Erythroblast (primary cell): ENCODE measurements around the gene BACE2.

ENCODE experiments used
- DNase-seq, 2 experiments: peaks; one replicate each; lab custom pipeline; 2025; lab: John Stamatoyannopoulos, UW
- GATA1 ChIP-seq: IDR thresholded peaks from 2 replicates; pipeline ENCODE4 v1.6.1; 2011; ENCODE audit warnings: low read depth, mild to moderate bottlenecking, control low read depth, low read length, moderate library complexity
- POLR2A ChIP-seq: IDR thresholded peaks from 2 replicates; pipeline ENCODE4 v1.6.1; 2011; ENCODE audit warnings: mild to moderate bottlenecking, low read length

The BACE2 gene

GRCh38 chr21:41317458-41317857 is 149.5 kb downstream of the BACE2 start:
- DNase-seq, result no peak
- TF ChIP-seq POLR2A (no peak), GATA1 (no peak)

GRCh38 chr21:41318218-41318617 is 150.3 kb downstream of the BACE2 start:
- no peak for DNase-seq
- TF ChIP-seq GATA1, result no peak
- TF ChIP-seq POLR2A, result no peak

DNA sequence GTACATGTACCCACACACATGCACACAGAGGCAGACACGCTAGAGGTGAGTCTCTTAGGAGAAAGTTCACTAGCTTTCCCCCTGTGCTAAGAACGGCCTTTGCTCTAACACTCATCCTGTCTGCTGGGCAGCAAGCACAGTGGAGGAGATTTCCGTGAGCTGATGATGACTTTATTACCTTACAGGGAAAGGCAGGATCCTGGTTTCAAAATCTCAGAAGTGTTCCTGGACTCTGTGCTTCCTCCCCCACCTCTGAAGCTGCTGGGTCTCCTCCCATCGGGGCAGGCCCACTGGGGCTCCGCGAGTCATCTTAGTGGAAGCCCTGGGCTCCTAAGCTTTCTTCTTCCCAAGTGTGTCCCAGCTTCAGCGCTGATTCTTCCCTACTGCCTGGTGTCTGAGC is 151.3 kb downstream of the BACE2 start:
- DNase-seq, result no peak
- TF ChIP-seq POLR2A (no peak), GATA1 (no peak)

DNA sequence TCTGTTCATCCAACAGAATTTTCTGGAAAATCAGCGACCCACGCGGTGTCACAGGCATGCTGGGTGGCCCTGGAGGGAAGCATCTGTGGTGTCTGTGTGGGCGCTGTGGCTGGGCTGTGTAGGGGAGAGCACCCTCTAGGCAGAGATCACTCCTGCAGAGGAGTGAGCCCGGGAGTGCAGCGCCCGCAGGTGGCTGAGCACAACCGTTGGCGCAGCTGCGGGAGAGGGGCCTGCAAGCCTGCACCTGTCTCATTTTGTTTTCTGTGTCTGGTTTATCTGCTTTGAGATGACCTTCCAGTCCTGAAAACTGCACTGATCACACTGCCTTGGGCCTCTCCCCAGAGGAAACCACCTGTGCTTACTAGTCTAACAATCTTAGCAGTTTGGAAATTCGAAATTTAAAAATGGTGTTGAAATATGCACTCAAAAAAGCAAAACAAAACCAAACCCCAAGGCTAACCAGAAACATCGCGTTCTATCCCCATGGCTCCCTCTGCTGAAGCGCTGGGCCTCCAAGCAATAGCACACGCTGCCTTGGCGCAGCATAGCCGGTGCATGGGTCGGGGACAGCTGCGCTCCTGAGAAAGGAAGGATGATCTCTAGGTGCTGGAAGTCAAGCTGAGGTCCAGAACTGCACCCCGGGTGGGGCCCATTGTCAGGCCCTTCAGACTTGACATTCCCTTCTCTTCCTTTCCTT is 153.4 kb downstream of the BACE2 start:
- no peak for DNase-seq

GRCh38 chr21:41321908-41322495 is 154.0 kb downstream of the BACE2 start:
- no peak for DNase-seq
- TF ChIP-seq POLR2A (no peak), GATA1 (no peak)

More for the DNA sequence above, 153.4 kb downstream of the BACE2 start:
- TF ChIP-seq GATA1 (no peak), POLR2A (no peak)

DNA sequence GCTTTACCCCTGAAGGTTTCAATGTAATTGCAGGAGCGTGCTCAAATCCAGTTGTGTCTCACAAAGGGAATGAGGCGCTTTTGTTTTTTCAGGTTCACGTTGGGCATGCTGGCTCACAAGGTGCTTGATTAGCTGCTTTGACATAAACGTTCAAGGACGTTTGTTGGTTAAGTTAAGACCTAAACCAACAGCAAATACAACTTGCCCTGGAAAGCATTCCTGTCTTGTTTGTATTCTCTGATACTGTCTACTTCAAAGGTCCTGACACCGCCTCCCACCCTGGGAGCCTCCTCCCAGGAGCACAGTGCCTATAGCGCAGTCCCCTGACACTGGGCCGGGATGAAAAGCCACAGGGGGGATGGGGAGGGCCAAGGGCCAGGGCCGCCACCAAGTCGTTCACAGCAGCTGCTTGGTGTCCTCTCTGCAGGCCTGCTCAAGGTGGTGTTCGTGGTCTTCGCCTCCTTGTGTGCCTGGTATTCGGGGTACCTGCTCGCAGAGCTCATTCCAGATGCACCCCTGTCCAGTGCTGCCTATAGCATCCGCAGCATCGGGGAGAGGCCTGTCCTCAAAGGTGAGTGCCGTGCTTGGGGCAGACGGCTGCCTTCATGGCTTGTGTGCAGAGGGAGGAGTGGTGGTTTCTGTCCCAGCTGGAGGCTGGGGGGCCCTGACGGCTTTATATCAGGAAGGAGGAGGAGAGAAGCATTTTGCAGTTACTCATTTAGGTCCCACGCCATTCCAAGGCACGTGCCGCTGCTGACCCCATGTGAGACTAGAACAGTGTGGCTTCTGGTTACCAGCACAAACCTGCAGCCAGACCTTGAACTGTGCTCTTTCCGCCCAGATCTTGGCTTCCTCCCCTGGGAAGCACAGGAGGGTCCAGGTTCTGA is 154.8 kb downstream of the BACE2 start:
- TF ChIP-seq POLR2A (no peak), GATA1 (no peak)
- no peak for DNase-seq

DNA sequence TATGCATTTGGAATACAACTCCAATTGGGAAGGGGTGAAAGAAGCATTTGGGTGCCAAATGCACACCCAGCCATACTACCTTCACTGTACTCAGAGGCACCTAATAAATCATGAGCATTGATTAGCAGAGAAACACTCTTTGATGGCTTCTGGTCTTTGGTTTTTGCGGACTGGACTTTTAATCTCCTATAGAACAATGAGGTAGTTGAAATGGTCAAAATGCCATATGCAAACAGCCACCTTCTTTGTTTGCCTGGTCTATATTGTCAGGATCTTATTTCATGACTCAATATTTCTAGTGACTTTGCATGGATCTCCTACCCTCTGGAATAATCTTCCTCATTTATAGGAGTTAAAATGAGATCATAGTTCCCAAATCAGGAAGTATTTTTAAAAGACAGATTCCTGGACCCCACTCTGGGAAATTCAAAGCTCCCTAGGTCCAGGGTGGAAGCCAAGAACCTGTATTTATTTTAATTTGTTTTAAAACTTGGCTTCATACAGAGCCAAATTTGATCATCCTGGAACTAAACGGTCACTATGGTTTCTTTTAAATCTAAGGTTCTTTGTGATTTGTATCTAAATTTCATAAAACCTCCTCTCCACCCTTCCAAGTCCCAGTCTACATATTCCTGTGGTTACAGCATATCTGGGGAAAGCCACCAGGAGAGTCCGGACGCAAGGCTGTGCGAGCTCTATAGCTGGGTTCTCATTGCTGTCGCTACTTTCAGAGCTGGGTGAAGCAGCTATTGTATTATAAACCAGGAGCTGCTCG is 157.4 kb downstream of the BACE2 start:
- TF ChIP-seq POLR2A (no peak), GATA1 (no peak)
- DNase-seq, result no peak

DNA sequence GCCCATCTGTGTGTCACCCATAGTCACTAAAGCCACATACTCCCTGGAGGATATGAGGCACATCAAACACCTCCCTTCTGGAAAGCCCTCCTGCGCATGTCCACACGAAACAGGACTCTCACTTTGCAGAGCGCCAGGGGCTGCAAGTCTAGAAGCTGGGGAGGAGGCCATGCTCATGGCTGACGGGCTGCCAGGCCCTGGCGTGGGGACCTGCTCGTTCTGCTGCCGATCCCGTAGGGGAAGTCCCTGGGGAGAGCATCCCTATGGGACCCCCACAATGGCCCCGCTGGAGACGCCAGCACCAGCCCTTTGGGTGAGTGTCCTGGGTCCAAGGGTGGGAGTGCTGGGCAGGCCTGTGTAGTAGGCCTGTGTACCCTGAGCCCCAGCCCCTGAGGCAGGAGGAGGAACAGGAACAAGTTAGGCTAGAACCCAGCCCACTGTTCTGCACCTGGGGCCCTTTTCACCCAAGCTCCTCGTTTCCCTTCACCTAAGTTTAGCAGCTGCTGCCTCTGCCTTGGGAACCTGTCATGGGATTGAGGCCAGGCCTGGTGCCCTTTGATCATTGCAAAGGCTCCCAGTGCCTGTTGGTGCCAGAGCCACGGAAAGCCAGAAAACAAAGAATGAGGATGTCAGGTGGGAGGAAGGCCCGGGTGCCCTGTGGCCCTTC is 158.6 kb downstream of the BACE2 start:
- no peak for DNase-seq
- no peak for TF ChIP-seq GATA1

GRCh38 chr21:41327753-41328152 is 159.8 kb downstream of the BACE2 start:
- TF ChIP-seq GATA1, result no peak
- TF ChIP-seq POLR2A, result no peak
- DNase-seq, result no peak

DNA sequence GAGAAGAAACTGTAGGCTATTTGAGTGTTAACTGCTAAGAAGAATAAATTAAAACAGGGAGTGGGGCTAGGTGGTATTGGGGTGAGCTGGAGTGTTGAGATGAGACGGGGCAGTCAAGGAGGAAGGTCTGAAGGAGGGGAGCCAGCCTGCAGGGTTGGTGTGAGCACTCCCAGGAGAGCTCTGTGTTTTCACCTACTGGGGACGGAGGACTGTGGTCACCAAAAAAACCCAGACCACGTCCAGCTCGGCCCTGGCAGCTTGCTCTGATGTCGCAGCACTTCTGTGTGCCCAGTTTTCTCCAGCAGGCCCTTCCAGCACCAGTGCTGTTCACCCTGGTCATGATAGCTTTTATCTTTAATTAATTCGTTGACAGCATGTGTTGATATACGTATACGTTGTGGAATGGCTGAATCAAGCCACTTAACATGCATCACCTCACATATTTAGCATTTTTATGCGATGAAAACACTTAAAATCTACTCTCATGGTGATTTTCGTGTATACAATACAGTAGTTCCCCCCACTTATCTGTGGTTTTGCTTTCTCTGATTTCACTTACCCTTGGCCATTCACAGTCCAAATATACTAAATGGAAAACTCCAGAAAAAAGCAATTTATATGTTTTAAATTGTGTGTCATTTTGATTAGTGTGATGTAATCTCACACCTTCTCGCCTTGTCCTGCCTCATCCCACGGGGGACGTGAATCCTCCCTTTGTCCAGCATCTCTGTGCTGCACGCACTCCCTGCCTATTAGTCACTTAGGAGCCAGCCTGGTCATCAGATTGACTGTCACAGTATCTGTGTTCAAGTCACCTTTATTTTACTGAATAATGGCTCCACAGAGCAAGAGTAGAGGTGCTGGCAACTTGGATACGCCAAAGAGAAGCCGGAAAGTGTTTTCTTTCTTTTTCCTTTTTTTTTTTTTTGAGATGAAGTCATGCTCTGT is 161.0 kb downstream of the BACE2 start:
- TF ChIP-seq POLR2A (no peak), GATA1 (no peak)
- no peak for DNase-seq
